Germinal center (tissue), 1 donor: ENCODE measurements around the gene STARD8.
"Not testable (repeated sequence)": the region's sequence is repeated elsewhere in the genome, so short reads cannot be mapped to it uniquely, and the experiment has no call there.

Experiments used
- DNase-seq: peaks from one replicate; pipeline ENCODE4 v3.0.0; 2012; ENCODE audit warnings: mixed read lengths, low spot score

STARD8 gene, protein sequence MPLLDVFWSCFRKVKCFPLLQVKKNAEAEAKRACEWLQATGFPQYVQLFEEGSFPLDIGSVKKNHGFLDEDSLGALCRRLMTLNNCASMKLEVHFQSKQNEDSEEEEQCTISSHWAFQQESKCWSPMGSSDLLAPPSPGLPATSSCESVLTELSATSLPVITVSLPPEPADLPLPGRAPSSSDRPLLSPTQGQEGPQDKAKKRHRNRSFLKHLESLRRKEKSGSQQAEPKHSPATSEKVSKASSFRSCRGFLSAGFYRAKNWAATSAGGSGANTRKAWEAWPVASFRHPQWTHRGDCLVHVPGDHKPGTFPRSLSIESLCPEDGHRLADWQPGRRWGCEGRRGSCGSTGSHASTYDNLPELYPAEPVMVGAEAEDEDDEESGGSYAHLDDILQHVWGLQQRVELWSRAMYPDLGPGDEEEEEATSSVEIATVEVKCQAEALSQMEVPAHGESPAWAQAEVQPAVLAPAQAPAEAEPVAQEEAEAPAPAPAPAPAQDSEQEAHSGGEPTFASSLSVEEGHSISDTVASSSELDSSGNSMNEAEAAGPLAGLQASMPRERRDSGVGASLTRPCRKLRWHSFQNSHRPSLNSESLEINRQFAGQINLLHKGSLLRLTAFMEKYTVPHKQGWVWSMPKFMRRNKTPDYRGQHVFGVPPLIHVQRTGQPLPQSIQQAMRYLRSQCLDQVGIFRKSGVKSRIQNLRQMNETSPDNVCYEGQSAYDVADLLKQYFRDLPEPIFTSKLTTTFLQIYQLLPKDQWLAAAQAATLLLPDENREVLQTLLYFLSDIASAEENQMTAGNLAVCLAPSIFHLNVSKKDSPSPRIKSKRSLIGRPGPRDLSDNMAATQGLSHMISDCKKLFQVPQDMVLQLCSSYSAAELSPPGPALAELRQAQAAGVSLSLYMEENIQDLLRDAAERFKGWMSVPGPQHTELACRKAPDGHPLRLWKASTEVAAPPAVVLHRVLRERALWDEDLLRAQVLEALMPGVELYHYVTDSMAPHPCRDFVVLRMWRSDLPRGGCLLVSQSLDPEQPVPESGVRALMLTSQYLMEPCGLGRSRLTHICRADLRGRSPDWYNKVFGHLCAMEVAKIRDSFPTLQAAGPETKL

DNA sequence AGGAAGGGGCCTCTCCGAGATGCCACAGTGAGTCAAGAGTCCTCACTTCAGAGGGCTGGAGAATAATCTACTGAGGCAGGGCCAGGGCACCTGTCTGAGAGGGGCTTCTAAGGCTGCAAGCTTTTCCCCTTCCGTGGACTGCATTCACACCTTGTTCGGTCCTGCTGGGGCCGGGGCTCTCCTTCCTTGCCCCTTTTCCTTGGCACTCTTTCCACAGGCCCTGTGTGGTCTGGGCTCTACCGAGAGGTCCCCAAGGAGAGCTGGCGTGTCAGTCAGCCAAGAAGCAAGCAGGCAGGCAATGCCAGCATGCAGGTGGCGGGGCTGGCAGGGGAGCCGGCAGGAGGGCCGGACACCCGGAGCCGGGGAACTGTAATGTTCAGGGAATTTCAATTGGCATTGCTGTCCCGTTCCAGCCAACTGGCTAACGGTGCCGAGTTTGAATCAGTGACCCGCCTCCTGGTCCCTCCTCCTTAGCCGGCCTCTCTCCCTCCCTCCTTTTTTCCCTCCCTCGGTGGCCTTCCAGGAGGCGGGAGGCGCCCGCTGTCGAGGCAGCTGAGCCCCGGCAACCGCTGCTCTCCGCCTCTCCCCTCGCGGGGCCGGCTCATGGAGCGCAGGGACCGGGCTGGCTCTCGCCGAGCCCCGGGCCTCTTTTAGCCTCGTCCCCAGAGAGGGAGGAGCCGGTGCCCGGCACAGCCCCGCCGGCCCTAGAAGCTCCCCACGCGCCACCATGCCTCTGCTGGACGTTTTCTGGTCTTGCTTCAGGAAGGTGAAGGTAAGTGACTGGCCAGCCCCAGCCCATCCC, at the start of gene STARD8:
STARD8 (plus strand) TSS at position 511 of the 802 bp plus-strand sequence; CDS start at position 728, 217 bp downstream.
- DNase-seq: no peak

DNA sequence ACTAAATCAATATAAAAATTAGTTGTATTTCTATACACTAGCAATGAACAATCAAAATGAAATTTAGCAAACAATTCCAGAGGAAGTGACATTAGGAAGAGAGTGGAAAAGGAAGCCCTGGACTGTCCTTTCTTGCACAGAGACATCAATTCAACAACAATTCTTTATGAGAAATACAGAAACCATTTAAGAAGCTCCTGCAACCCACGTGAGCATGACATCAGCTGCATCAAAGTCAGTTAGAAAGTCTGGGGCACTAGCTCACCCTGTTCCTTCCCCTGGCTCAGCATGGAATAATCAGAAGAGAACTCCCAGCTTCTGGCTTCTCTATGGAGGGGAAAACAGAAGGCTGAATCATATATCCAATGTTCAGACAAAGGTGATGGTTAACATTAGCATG, 48.6 kb upstream of the STARD8 start:
- no peak for DNase-seq

DNA sequence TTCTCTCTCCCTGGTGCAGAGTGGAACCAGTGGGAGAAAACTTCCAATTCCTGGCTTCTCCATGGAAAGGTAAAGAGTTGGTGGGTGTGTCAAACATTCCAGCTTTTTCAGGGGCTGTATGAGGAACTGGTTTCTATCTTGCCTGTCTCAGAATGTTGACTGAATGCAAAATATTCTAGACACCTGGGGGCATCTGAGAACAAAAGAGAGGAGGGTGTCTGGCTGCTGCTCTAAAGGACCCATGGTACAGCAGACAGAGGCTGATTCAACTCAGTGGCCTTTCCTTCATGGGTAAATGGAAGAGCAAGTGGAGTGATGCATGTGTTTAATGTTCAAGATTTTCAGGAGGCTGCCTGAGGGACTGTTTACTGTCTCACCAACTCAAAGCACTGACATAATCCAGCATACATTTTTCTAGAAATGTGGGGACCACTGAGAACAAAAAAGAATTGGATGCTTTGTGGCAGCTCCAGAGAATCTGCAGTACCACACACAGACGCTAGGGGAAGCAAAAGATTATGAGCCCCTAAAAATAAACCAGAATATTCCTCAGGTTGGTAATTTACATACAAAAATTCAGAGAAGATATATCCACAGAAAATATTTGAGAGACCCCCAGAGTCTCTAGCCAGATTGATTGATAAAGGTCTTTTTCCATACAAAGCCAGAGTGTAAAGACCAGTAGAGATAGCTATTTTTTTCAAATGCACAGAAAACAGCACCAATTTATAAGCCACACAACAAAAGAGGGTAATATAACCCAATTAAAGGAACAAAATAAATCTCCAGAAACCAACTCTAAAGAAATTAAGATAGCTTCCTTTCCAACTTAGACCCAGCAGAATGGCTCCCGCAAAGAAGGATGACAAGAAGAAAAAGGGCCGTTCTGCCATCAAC, 48.0 kb upstream of the STARD8 start:
- DNase-seq: no peak

DNA sequence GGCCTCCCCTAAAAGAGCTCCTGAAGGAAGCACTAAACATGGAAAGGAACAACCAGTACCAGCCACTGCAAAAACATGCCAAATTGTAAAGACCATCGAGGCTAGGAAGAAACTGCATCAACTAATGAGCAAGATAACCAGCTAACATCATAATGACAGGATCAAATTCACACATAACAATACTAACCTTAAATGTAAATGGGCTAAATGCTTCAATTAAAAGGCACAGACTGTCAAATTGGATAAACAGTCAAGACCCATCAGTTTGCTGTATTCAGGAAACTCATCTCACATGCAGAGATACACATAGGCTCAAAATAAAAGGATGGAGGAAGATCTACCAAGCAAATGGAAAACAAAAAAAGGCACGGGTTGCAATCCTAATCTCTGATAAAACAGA, 43.2 kb upstream of the STARD8 start:
- not testable (repeated sequence) for DNase-seq

DNA sequence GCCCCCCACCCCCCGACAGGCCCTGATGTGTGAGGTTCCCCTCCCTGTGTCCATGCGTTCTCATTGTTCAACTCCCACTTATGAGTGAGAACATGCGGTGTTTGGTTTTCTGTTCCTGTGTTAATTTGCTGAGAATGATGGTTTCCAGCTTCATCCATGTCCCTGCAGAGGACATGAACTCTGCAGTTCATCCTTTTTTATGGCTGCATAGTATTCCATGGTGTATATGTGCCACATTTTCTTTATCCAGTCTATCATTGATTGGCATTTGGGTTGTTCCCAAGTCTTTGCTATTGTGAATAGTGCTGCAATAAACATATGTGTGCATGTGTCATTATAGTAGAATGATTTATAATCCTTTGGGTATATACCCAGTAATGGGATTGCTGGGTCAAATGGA, 32.7 kb upstream of the STARD8 start:
- DNase-seq: not testable (repeated sequence)

DNA sequence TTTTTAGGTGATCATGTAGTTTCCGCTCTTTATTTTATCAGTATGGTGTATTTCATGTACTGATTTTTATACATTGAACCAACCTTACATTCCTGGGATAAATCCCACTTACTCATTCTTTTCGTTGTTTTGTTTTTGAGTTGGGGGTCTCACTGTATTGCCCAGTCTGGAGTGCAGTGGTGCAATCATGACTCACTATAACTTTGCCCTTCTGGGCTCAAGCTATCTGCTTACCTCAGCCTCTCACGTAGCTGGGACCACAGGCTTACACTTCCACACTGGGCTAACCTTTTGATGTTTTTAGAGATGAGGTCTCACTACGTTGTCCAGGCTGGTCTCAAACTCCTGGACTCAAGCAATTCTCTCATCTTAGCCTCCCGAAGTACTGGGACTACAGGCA, 19.5 kb upstream of the STARD8 start:
- no peak for DNase-seq

DNA sequence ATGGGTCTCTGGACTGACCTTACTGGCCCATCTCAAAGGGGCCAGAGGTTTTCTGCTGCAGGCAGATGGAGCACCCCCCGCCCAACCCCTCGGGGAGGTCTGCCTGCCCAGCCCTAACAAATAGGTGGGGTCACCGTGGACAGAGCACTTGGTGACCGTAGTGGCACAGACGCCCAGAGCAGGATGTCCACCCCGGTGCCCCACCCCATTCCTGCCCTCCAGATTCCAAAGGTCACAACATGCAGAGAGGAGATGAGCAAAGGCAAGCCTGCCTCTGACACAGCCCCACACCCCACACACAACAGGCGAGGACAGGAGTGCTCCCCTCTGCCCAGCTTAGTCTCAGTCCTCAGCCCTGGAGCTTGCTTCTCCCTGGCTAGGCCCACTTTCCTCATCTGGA, 17.5 kb upstream of the STARD8 start:
- DNase-seq: not testable (repeated sequence)

DNA sequence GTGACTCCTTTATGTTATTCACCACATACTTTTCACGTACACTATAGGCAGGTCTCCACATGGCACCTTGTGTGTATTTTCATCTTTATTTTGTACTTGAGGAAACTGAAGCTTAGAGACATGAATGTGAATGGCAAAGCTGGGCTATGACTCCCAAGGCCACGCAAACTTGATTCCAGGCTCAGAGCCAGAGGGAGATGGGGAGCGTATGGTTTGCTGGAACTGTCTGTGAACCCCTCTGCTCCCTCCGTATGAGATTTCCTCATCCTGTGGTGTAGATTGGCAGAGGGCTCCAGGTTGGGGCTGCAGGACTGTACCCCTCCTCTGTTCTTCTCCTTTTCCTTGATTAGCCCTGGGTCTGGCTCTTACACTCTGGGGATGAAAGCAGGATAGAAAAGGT, 16.1 kb upstream of the STARD8 start:
- no peak for DNase-seq

DNA sequence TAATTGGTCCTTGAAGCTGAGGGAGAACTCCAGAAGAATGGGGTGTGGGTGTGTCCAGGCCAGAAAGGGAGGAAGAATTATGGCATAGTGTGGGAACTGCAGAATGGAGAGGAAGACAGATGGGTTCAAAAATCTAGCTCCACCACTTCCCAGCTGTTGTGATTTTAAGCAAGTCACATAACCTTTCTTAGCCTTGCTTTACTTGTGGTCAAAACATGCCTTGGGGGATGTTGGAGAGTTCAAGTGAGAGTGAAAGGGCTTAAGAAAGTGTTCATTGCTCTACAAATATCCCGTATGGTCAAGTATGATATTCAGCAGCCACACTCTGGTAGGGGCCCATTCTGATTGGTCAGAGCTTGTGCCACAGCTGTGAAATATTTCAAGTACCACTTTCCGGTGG, 15.0 kb upstream of the STARD8 start:
- no peak for DNase-seq

DNA sequence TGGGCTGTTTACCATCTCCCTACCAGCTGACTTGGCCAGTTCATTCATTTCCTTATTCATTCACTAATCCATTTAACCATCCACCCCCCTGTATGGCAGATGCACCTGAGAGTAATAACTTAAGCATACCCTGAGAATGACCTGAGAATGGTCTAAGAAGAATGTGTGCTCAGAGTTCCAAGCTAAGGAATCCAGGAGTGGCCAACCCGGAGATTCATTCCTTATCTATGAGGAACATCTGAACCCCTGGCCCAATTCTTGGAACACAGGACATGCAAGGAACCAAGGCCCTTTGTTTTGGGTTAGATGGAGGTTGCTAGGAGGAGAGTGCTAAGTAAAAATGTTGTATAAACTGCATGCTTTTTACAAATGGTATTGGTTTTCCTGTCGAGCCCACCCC, 13.5 kb upstream of the STARD8 start:
- DNase-seq: no peak

DNA sequence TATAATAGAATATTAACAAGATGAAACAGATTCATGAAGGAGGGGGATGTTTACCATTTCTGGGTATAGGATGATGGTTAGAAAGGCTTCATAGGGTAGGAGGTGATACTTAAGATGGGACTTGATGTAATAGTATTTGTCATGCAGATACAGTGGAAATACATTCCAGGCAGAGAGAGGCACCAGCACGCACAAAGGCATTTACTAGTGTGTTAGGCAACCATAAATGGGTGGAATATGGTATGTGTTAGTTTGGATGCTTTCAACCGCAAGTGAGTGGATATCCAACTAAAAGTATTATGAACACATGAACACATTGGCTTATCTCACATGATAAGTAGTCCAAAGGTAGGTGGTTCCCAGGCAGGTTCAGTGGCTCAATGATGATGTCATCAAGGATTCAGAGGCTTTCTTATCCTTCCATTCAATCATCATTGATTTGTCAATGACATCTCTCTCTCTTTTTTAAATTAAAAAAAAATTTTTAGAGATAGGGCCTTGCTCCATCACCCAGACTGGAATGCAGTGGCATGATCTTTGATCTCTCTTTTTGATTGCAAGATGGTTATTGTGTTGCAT, 12.7 kb upstream of the STARD8 start:
- DNase-seq: no peak

DNA sequence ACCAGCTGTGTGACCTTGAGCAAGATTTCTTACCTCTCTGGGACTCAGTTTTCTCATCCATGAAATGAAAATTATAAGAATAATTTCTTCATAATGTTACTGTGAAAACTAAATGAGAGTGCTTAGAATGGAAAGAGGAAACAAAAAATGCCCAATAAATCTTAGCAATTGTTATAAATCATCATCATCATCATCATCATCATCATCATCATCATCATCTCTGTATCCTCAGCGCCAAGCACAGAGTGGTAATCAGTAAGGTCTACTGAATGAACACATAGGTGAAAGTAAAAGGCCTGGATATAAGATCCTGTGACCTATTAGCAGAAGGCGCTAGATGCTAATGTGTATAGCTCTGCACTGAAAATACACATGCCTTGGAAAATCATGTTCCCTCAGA, 6.8 kb upstream of the STARD8 start:
- DNase-seq: no peak

DNA sequence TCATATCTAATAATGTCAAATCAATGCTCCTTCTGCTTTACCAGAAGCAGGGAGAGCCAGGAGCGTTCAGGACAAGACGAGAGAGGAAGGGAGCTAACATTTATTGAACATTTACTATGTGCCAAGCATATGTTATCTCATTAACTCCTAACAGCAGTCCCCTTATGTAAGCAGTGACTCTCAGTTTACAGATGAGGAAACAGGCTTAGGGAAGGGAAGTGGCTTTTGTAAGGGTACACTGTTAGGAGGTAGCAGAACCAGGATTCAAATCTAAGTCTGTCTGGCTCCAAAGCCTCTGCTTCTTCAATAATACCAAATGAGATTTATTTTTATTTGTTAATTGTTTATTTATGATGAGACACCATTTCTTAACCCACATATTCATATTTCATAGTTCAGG, 2.6 kb upstream of the STARD8 start:
- no peak for DNase-seq

DNA sequence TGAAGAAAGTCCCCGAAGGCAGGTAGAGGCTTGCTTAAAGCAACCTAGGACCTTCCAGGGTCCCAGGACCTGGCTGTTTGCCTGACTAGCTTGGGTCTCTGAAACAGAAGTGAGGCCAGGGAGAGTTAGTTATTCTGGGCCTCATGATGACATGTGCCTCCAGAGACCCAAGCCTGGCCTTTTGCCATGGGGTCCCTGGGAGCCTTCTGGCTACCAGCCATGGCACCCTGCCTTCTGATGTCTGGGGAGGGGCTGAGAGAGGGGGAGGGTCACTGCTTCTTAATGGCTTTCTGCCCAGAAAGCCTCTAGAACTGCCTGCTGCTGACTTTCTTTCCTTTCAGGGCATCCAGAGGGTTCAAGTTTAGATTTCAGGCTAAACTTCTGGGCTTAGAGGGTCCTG, 1.0 kb upstream of the STARD8 start:
- no peak for DNase-seq

DNA sequence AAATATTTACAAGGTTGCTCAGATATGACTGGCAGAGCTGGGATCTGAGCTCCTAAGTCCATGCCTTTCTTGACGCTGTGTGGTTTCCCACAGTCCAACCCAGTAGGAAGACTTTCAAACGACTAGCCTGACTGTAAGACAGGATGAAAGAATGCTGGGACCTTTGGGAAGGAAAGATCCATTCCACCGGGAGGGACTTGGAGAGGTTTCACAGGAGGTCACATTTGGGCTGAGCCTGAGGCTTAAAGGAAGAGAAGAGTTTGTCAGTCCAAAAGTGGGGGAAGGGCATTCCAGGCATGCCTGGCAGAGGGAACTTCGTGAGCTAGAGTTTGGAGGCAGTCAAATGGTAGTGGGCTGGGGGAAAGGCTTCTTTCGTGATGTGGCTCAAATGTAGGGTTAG, 1.5 kb downstream of the STARD8 start:
- no peak for DNase-seq

DNA sequence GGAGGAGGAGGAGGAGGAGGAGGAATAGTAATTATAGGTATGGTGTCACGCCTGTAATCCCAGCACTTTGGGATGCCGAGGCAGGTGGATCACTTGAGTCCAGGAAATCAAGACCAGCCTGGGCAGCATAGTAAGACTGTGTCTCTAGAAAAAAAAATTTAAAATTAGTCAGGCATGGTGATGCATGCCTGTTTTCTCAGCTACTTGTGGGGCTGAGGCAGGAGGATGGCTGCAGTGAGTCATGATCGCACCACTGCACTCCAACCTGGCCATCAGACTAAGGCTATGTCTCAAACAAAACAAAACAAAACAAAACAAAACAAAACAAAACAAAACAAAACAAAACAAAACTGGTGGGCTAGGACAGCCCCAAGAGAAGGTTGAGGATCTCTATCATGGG, 3.0 kb downstream of the STARD8 start:
- no peak for DNase-seq

DNA sequence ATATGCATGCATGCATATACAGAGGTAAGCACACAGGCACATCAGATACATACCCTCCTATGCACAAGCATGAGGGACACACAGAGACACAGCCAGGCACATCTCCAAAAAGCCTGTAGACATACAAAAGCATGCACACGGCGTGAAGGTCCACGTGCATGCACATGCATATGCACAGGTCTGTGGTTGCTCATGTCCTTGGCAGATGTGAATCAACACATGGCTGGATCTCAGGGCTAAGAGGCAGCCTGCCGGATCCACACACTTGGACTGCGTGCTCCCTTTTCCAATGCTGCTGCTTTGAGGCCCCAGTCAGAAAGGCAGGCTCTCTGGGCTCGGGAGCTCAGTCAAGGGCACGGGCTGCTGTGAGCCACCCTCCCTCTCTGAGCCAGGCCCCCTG, 3.6 kb downstream of the STARD8 start:
- DNase-seq: no peak

DNA sequence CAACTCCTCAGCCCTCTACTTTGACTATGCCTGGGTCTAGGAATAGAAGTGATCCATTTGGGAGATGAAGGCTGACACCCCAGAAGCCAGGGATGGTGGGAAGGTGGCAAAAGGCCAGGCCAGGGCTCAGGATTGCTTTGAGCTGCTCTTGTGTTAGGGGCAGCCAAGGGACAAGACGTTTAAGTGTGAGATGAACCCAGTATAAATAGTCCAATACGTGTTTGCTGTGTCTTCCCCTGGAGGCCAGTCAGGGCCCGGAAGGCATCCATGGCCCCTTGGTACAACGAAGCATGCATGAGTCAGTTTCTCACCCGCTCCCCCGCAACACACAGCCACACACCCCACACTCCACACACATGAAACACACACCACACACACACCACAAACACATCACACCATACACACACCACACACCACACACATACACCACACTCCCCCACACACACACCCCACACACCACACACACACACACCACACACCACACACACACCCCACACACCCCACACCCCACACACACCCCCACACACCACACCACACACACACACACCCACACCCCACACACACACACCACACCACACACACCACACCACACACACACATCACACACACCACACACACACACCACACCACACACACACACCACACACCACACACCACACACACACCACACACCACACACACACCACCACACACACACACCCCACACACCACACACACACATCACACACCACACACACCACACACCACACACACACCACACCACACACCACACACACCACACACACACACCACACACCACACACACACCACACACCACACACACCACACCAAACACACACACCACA, 5.1 kb downstream of the STARD8 start:
- no peak for DNase-seq

DNA sequence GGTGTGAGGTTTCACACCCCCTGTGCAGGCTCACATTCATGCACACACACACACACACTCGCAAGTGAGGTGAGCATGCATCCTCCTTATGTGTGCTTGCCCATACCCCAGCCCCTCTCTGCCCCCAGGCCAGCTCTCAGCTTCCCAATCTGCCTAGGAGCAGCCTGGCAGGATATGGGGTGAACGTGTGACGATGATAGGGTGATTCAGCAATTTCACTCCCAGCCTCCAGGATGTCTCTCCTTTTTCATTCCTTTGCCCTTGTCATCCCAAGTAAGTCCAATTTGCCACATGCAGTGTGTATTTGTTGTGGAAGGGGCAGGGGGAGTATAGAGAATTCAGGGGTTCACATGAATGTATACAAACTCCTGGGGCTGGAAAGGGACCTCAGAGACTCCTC, 7.2 kb downstream of the STARD8 start:
- DNase-seq: no peak

DNA sequence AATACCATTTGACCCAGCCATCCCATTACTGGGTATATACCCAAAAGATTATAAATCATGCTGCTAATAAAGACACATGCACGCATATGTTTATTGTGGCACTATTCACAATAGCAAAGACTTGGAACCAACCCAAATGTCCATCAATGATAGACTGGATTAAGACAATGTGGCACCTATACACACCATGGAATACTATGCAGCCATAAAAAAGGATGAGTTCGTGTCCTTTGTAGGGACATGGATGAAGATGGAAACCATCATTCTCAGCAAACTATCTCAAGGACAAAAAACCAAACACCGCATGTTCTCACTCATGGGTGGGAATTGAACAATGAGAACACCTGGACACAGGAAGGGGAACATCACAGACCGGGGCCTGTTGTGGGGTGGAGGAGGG, 9.0 kb downstream of the STARD8 start:
- not testable (repeated sequence) for DNase-seq
